Measurements from ENCODE around the gene LYL1. TPM values are rescaled to one million over a fixed set of nuclear protein-coding genes. Genes with fewer than 3 reads are reported as not detected.

The LYL1 gene
- total and polyA plus RNA-seq, 2 of the 13 experiments (the other 11 are each of a cell fraction or from before 2014, with no cell fraction given), result 0.75 to 0.92 TPM

DNA sequence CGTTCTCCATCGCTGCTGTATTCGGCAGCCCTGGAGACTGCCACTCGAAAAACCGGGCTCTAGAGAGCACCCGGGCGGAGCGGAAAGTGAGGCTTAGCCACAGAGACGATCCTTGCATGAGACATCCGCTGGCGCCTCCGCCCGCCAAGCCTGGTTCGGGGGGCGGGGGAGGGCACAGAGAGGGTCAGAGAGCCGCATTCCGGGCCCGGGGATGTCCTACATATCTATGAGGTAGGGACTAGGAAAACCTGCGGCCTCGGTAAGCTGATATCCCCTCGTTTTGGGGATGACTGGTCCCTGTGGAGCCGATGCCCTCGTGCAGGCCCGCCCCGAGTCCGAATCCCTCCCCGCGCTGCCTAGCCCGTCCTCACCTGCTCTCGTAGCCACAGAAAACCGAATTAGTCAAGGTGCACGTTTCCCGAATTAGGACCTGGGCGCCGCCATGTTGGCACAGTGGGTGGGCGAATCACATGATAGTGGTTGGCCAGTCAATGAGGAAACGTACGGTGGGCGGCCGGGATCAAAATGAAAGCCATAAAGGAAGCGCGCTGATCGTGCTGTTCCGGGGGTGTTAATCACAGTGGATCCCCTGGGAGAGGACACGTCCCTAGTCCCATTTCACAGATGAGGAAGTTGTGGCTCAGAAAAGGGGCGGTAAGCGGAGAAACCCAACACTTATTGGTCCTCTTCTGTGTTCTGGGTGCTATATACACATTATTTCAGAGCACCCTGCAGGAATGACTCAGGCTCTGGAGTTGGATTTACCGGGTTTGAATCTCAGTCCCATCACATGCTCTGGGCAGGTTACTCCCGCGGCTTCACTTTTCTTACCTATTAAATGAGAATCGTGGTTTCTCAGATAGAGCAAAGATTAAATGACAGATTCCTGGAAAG, 13.9 kb upstream of the LYL1 start, which contains the start of gene TRMT1 (continued):
- no peak for TF ChIP-seq ZSCAN5A (CRISPR knock-in tag; IDR thresholded peaks at IDR 0.05; ENCODE audit: borderline replicate concordance)
- TF ChIP-seq ZNF558 (CRISPR knock-in tag; IDR thresholded peaks at IDR 0.05; ENCODE audit: borderline replicate concordance), result no peak
- no peak for TF ChIP-seq ZBTB10 (CRISPR knock-in tag; IDR thresholded peaks at IDR 0.05; ENCODE audit: borderline replicate concordance)
- TF ChIP-seq NFIC (IDR thresholded peaks at IDR 0.05; ENCODE audit: low read length), result 0 out of 2 replicates have a peak, but pooled peaks have one; percentile 16
- TF ChIP-seq ZMYM3 (CRISPR knock-in tag; IDR thresholded peaks at IDR 0.05), result peak; percentile 99
- peak; percentile 94 for TF ChIP-seq HDAC2 (CRISPR knock-in tag; IDR thresholded peaks at IDR 0.05)
- no peak for TF ChIP-seq ZNF30 (CRISPR knock-in tag; IDR thresholded peaks at IDR 0.05)
- no peak for TF ChIP-seq KIAA2018 (CRISPR knock-in tag; IDR thresholded peaks at IDR 0.05; ENCODE audit: borderline replicate concordance)
- TF ChIP-seq GTF2F1 (IDR thresholded peaks at IDR 0.05; ENCODE audit: low read length), result no peak
- peak; percentile 75 for TF ChIP-seq TBX2 (CRISPR knock-in tag; IDR thresholded peaks at IDR 0.05; ENCODE audit: borderline replicate concordance)
- no peak for TF ChIP-seq IKZF4 (CRISPR knock-in tag; IDR thresholded peaks at IDR 0.05; ENCODE audit: borderline replicate concordance, low read depth, not compliant biosample characterization)
- no peak for TF ChIP-seq U2AF2 (IDR thresholded peaks at IDR 0.05; ENCODE audit: low read depth, low read length)
- TF ChIP-seq JUND (CRISPR knock-in tag; IDR thresholded peaks at IDR 0.05), result peak; percentile 33; the same call in 1 of the 2 replicates
- TF ChIP-seq RARA (CRISPR knock-in tag; IDR thresholded peaks at IDR 0.05), result no peak
- no peak for TF ChIP-seq NBN (conservative IDR thresholded peaks at IDR 0.05)
